ENCODE results near the gene FRAS1. TPM values are rescaled to one million over a fixed set of nuclear protein-coding genes. Genes with fewer than 3 reads are reported as not detected.
A peak's percentile ranks its signal among the peaks of the same experiment; 100 is the strongest.

FRAS1 gene
- total and polyA plus RNA-seq, 2 donors (not counting 1 experiment from before 2014, with no cell fraction given), result 0.30 to 0.66 TPM

DNA sequence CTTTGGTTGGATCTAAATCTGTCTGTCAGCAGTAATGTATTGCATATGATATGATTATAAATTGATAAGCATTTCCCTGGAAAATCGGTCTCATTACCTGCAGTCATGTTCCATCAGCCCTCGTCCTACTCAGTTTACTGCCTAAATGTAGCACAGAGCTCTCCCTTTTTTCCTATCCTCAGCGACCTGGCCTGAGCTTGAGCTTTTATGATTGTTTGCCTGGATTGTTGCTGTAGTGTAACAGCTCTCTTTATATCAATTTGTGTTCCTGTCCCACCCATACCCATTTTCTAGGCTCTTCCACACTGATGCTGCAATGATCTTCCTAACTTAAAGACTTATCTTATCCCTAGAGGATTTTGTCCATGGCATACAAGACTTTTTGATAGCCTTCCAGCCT, 95.7 kb downstream of the FRAS1 start:
- no peak overlapping the region for H3K9ac ChIP-seq (ENCODE audit: insufficient read depth, low read length)
- H4K20me1 ChIP-seq (ENCODE audit: control insufficient read depth, extremely low read depth, insufficient read depth, low read length), result no peaks in the 10 kb centered on the region
- no peak overlapping the region for H2AFZ ChIP-seq (ENCODE audit: low read length)
- DNase-seq (ENCODE audit: low read depth in 2 of 2), result no peak
- no peaks in the 10 kb centered on the region for H3K9me3 ChIP-seq (ENCODE audit: control insufficient read depth, insufficient read depth, low read depth, low read length)
- no peak overlapping the region for H3K4me3 ChIP-seq (replicated peaks in 1 of 4; ENCODE audit: control extremely low read depth in 1 of 4, insufficient read depth in 1 of 4, low read depth in 3 of 4, low read length in 4 of 4)
- H3K4me2 ChIP-seq (ENCODE audit: extremely low read depth, insufficient read depth, low read length), result no peak overlapping the region
- H3K36me3 ChIP-seq (ENCODE audit: control insufficient read depth, insufficient read depth, low read length), result no peaks in the 10 kb centered on the region
- H3K27me3 ChIP-seq (ENCODE audit: control insufficient read depth, insufficient read depth, low read length), result no peaks in the 10 kb centered on the region
- TF ChIP-seq EZH2 (IDR thresholded peaks at IDR 0.05; ENCODE audit: low read length, missing control alignments), result no peak
- no peak for TF ChIP-seq CTCF (conservative IDR thresholded peaks at IDR 0.05 in 1 of 2, IDR thresholded peaks at IDR 0.05 in 1 of 2; ENCODE audit: low read depth in 1 of 2, low read length in 2 of 2)
- no peaks in the 10 kb centered on the region for H3K4me1 ChIP-seq (ENCODE audit: control insufficient read depth, extremely low read depth, insufficient read depth, low read length)
- no peak overlapping the region for H3K27ac ChIP-seq (ENCODE audit: insufficient read depth, low read length)
- H3K79me2 ChIP-seq (ENCODE audit: control insufficient read depth, insufficient read depth, low read length), result no peaks in the 10 kb centered on the region

GRCh38 chr4:78154972-78155590, 98.0 kb downstream of the FRAS1 start:
- Histone ChIP-seq H3K9me3 (ENCODE audit: control insufficient read depth, insufficient read depth, low read depth, low read length) (no peaks in the 10 kb centered on the region), H2AFZ (ENCODE audit: low read length) (no peak overlapping the region), H3K79me2 (ENCODE audit: control insufficient read depth, insufficient read depth, low read length) (no peaks in the 10 kb centered on the region), H3K4me1 (ENCODE audit: control insufficient read depth, extremely low read depth, insufficient read depth, low read length) (no peaks in the 10 kb centered on the region), H3K4me2 (ENCODE audit: extremely low read depth, insufficient read depth, low read length) (no peak overlapping the region), H3K36me3 (ENCODE audit: control insufficient read depth, insufficient read depth, low read length) (no peaks in the 10 kb centered on the region), H4K20me1 (ENCODE audit: control insufficient read depth, extremely low read depth, insufficient read depth, low read length) (no peaks in the 10 kb centered on the region), H3K4me3 (replicated peaks in 1 of 4; ENCODE audit: control extremely low read depth in 1 of 4, insufficient read depth in 1 of 4, low read depth in 3 of 4, low read length in 4 of 4) (no peak overlapping the region), H3K9ac (ENCODE audit: insufficient read depth, low read length) (no peak overlapping the region), H3K27ac (ENCODE audit: insufficient read depth, low read length) (no peak overlapping the region), H3K27me3 (ENCODE audit: control insufficient read depth, insufficient read depth, low read length) (no peaks in the 10 kb centered on the region)
- DNase-seq (ENCODE audit: low read depth in 2 of 2), result no peak
- TF ChIP-seq CTCF (conservative IDR thresholded peaks at IDR 0.05 in 1 of 2, IDR thresholded peaks at IDR 0.05 in 1 of 2; ENCODE audit: low read depth in 1 of 2, low read length in 2 of 2) (no peak), EZH2 (IDR thresholded peaks at IDR 0.05; ENCODE audit: low read length, missing control alignments) (no peak)

DNA sequence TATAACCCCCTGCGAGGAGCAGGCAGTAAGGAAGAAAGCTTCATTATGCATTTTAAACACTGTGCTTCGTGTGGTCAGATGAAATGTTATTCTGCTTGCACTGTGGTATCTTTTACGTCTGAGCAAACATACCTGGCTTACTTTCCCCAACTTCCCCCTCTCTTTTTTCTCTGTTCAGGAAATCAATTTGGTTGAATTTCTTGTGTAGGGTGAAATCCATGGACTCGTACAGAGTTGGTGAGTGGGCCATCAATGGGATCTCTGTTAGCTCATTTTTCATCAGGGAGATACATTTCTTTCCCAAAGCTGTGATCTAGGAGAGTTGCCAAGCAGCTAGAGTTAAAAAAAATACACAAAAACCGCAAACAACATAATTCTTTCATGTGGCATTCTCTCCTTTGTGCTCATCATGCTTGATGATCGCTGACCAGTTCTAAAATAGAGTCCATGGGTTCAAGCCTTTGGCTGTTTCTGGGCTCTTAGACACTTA, 98.5 kb downstream of the FRAS1 start:
- no peaks in the 10 kb centered on the region for H4K20me1 ChIP-seq (ENCODE audit: control insufficient read depth, extremely low read depth, insufficient read depth, low read length)
- no peaks in the 10 kb centered on the region for H3K27me3 ChIP-seq (ENCODE audit: control insufficient read depth, insufficient read depth, low read length)
- no peak overlapping the region for H3K4me2 ChIP-seq (ENCODE audit: extremely low read depth, insufficient read depth, low read length)
- H3K9me3 ChIP-seq (ENCODE audit: control insufficient read depth, insufficient read depth, low read depth, low read length), result no peaks in the 10 kb centered on the region
- no peak overlapping the region for H2AFZ ChIP-seq (ENCODE audit: low read length)
- no peaks in the 10 kb centered on the region for H3K79me2 ChIP-seq (ENCODE audit: control insufficient read depth, insufficient read depth, low read length)
- DNase-seq (ENCODE audit: low read depth in 2 of 2), result peak; percentile 22 to 70
- no peak overlapping the region for H3K9ac ChIP-seq (ENCODE audit: insufficient read depth, low read length)
- no peak for TF ChIP-seq CTCF (conservative IDR thresholded peaks at IDR 0.05 in 1 of 2, IDR thresholded peaks at IDR 0.05 in 1 of 2; ENCODE audit: low read depth in 1 of 2, low read length in 2 of 2)
- no peaks in the 10 kb centered on the region for H3K36me3 ChIP-seq (ENCODE audit: control insufficient read depth, insufficient read depth, low read length)
- no peak overlapping the region for H3K4me3 ChIP-seq (replicated peaks in 1 of 4; ENCODE audit: control extremely low read depth in 1 of 4, insufficient read depth in 1 of 4, low read depth in 3 of 4, low read length in 4 of 4)
- no peaks in the 10 kb centered on the region for H3K4me1 ChIP-seq (ENCODE audit: control insufficient read depth, extremely low read depth, insufficient read depth, low read length)
- H3K27ac ChIP-seq (ENCODE audit: insufficient read depth, low read length), result no peak overlapping the region

Measured in fibroblast of lung (primary cell).